OCI-LY1 (cell line): ENCODE data around the gene FPR2.

Experiments
- H2AFZ ChIP-seq: fragments of 200-600 bp; sonication (generic), shearing (Covaris generic); 2 replicates; pipeline ENCODE4 v1.6.0; 2014; ENCODE audit warnings: antibody characterized with exemption, mild to moderate bottlenecking, low read length
- H3F3A ChIP-seq: fragments of 200-600 bp; sonication (generic), shearing (Covaris generic); 2 replicates; pipeline ENCODE4 v1.6.0; 2014; ENCODE audit warnings: mild to moderate bottlenecking, antibody characterized with exemption, low read length, moderate library complexity; ENCODE audit not compliant: insufficient read depth
- H3K27ac ChIP-seq: fragments of 200-600 bp; sonication (generic); 2 replicates; pipeline ENCODE4 v1.5.1; 2014; ENCODE audit warnings: low read length, mixed run types, mild to moderate bottlenecking, low read depth; ENCODE audit not compliant: poor library complexity, severe bottlenecking
- H3K27me3 ChIP-seq: fragments of 200-600 bp; sonication (generic); 2 replicates; pipeline ENCODE4 v1.6.0; 2014; ENCODE audit warnings: antibody characterized with exemption, mild to moderate bottlenecking, low read length, moderate library complexity; ENCODE audit not compliant: insufficient read depth
- H3K36me3 ChIP-seq: fragments of 200-600 bp; sonication (generic); 2 replicates; pipeline ENCODE4 v1.6.1; 2014; ENCODE audit warnings: mild to moderate bottlenecking, antibody characterized with exemption, low read length, moderate library complexity, mixed read lengths; ENCODE audit not compliant: insufficient read depth
- H3K4me1 ChIP-seq: fragments of 200-600 bp; sonication (generic); 2 replicates; pipeline ENCODE4 v1.5.1; 2014; ENCODE audit warnings: mild to moderate bottlenecking, low read length, moderate library complexity; ENCODE audit not compliant: insufficient read depth, severe bottlenecking
- H3K4me2 ChIP-seq: fragments of 200-600 bp; sonication (generic), shearing (Covaris generic); 2 replicates; pipeline ENCODE4 v1.6.1; 2014; ENCODE audit warnings: low read length
- H3K4me3 ChIP-seq: fragments of 200-600 bp; sonication (generic); 2 replicates; pipeline ENCODE4 v1.5.1; 2014; ENCODE audit warnings: low read length, low read depth, mild to moderate bottlenecking, mixed read lengths; ENCODE audit not compliant: poor library complexity, severe bottlenecking
- H3K79me2 ChIP-seq: fragments of 200-600 bp; shearing (Covaris generic); 2 replicates; pipeline ENCODE4 v1.6.1; 2016; ENCODE audit warnings: mixed run types, low read length, mixed read lengths; ENCODE audit not compliant: insufficient read depth
- H3K9ac ChIP-seq: fragments of 200-600 bp; sonication (generic), shearing (Covaris generic); 2 replicates; pipeline ENCODE4 v1.6.1; 2014; ENCODE audit warnings: mild to moderate bottlenecking, low read length, mixed read lengths
- H3K9me2 ChIP-seq: fragments of 200-600 bp; sonication (generic), shearing (Covaris generic); 2 replicates; pipeline ENCODE4 v1.6.1; 2014; ENCODE audit warnings: low read depth, mild to moderate bottlenecking, low read length, mixed read lengths
- H3K9me3 ChIP-seq: fragments of 200-600 bp; shearing (Covaris generic); 2 replicates; pipeline ENCODE4 v1.6.1; 2014; ENCODE audit warnings: low read length, mixed read lengths
- H4K20me1 ChIP-seq: fragments of 200-600 bp; sonication (generic), shearing (Covaris generic); 2 replicates; pipeline ENCODE4 v1.6.0; 2016; ENCODE audit warnings: mild to moderate bottlenecking, low read length; ENCODE audit not compliant: insufficient read depth
- CTCF ChIP-seq: fragments of 200-600 bp; sonication (generic), shearing (Covaris generic); IDR thresholded peaks from 2 replicates; pipeline ENCODE4 v1.5.1; 2017; ENCODE audit warnings: mild to moderate bottlenecking, antibody characterized with exemption, low read length, moderate library complexity, mixed read lengths
- EZH2 ChIP-seq: fragments of 200-600 bp; sonication (generic), shearing (Covaris generic); IDR thresholded peaks from 2 replicates; pipeline ENCODE4 v1.8.0; 2017; ENCODE audit warnings: borderline replicate concordance, mixed run types, mild to moderate bottlenecking, antibody characterized with exemption, low read length, moderate library complexity, mixed read lengths

The FPR2 gene

GRCh38 chr19:51727349-51727880, 33.6 kb upstream of the FPR2 start:
- Histone ChIP-seq H3K4me1 (no peaks in the 10 kb centered on the region), H3K9me2 (no peaks in the 10 kb centered on the region), H2AFZ (no peak overlapping the region), H3K27me3 (no peaks in the 10 kb centered on the region), H3K79me2 (no peaks in the 10 kb centered on the region), H4K20me1 (no peaks in the 10 kb centered on the region), H3K4me2 (no peak overlapping the region), H3K9ac (no peak overlapping the region), H3F3A (no peaks in the 10 kb centered on the region), H3K27ac (no peak overlapping the region), H3K36me3 (no peaks in the 10 kb centered on the region), H3K4me3 (no peak overlapping the region), H3K9me3 (no peaks in the 10 kb centered on the region)
- TF ChIP-seq EZH2: no peak
- TF ChIP-seq CTCF: no peak

GRCh38 chr19:51729781-51730180, 31.2 kb upstream of the FPR2 start:
- no peaks in the 10 kb centered on the region for H4K20me1 ChIP-seq
- no peak overlapping the region for H2AFZ ChIP-seq
- TF ChIP-seq CTCF: no peak
- TF ChIP-seq EZH2: no peak
- H3K4me3 ChIP-seq: no peak overlapping the region
- no peak overlapping the region for H3K4me2 ChIP-seq
- no peaks in the 10 kb centered on the region for H3K36me3 ChIP-seq
- no peaks in the 10 kb centered on the region for H3K9me2 ChIP-seq
- H3K9ac ChIP-seq: no peak overlapping the region
- no peaks in the 10 kb centered on the region for H3K79me2 ChIP-seq
- H3K27ac ChIP-seq: no peak overlapping the region
- H3F3A ChIP-seq: no peaks in the 10 kb centered on the region
- H3K9me3 ChIP-seq: no peaks in the 10 kb centered on the region
- no peaks in the 10 kb centered on the region for H3K27me3 ChIP-seq
- H3K4me1 ChIP-seq: no peaks in the 10 kb centered on the region

GRCh38 chr19:51733742-51734522, 27.0 kb upstream of the FPR2 start:
- Histone ChIP-seq H3K27me3 (no peaks in the 10 kb centered on the region), H3K4me1 (no peaks in the 10 kb centered on the region), H3K4me2 (no peak overlapping the region)

More at GRCh38 chr19:51733742-51734522, 27.0 kb upstream of the FPR2 start:
- H2AFZ ChIP-seq: no peak overlapping the region
- no peak overlapping the region for H3K4me3 ChIP-seq
- no peaks in the 10 kb centered on the region for H4K20me1 ChIP-seq
- no peaks in the 10 kb centered on the region for H3K79me2 ChIP-seq
- no peaks in the 10 kb centered on the region for H3K36me3 ChIP-seq
- TF ChIP-seq CTCF (no peak), EZH2 (no peak)
- no peaks in the 10 kb centered on the region for H3K9me2 ChIP-seq
- H3K9ac ChIP-seq: no peak overlapping the region
- no peak overlapping the region for H3K27ac ChIP-seq
- no peaks in the 10 kb centered on the region for H3K9me3 ChIP-seq
- no peaks in the 10 kb centered on the region for H3F3A ChIP-seq
